ENCODE results near the gene DCAF11. TPM values are rescaled to one million over a fixed set of nuclear protein-coding genes. Genes with fewer than 3 reads are reported as not detected.

Gene DCAF11
- total RNA-seq, 1 experiment from 2014 or later = 68.2 TPM

DNA sequence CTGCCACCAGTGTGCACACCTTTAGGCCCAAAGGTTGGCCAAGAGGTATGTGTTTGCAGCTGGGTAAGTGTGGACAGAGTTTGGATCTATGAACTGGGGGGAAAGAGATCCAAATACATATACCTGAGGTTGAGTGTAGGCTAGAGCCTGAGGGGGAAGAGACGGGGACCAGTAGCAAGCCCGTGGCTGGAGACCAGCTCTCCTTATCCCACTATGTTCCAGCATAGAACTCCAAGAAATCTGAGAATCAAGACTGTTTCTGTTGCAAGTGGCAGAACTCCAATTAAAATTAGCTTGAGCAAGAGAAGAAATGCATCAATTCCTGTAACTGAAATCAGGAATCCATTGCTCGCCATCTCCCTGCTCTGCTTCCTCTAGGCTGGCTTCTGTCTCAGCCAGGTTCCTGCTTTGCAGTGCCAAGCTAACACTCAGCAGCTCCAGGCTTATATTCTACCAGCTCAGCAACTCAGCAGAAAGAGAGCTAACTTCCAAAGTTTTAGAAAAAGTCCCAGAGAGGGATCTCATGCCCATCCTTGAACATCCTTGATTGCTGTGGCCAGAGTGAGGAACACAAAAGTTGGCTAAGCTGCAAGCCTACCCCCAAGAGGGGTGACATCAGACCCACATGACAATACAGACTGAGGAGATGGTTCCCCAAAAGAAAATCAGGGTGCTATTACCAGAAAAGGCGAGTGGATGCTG lies 21.9 kb upstream of the DCAF11 start:
- DNase-seq = no peak
- no peak overlapping the region for H2AFZ ChIP-seq (ENCODE audit: low read length)
- peaks cover 9% of the 10 kb centered on the region for H3K4me1 ChIP-seq (ENCODE audit: insufficient read depth, low read length)
- CTCF ChIA-PET = interaction anchor here (0.8 to 1.0 kb wide), 2 partner anchors 16 to 34 kb away, joined by 4 to 5 read pairs; no protein-coding TSS in a partner anchor
- no peaks in the 10 kb centered on the region for H3F3A ChIP-seq (ENCODE audit: low read length, unreplicated experiment)
- no peak overlapping the region for H3K27ac ChIP-seq (ENCODE audit: low read length)
- H3K36me3 ChIP-seq (ENCODE audit: low read depth, low read length) = no peaks in the 10 kb centered on the region
- ATAC-seq = no peak
- TF ChIP-seq EZH2phosphoT487 (IDR thresholded peaks at IDR 0.05; ENCODE audit: borderline replicate concordance, low read length) (no peak), EZH2 (IDR thresholded peaks at IDR 0.05; ENCODE audit: low read length, unreplicated experiment) (no peak)
- TF ChIP-seq, protein P1, sequence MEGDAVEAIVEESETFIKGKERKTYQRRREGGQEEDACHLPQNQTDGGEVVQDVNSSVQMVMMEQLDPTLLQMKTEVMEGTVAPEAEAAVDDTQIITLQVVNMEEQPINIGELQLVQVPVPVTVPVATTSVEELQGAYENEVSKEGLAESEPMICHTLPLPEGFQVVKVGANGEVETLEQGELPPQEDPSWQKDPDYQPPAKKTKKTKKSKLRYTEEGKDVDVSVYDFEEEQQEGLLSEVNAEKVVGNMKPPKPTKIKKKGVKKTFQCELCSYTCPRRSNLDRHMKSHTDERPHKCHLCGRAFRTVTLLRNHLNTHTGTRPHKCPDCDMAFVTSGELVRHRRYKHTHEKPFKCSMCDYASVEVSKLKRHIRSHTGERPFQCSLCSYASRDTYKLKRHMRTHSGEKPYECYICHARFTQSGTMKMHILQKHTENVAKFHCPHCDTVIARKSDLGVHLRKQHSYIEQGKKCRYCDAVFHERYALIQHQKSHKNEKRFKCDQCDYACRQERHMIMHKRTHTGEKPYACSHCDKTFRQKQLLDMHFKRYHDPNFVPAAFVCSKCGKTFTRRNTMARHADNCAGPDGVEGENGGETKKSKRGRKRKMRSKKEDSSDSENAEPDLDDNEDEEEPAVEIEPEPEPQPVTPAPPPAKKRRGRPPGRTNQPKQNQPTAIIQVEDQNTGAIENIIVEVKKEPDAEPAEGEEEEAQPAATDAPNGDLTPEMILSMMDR (conservative IDR thresholded peaks at IDR 0.05; ENCODE audit: low read depth, low read length) = no peak
- no peaks in the 10 kb centered on the region for H3K27me3 ChIP-seq (ENCODE audit: low read length)
- H4K20me1 ChIP-seq (ENCODE audit: low read length) = no peaks in the 10 kb centered on the region
- BruUV-seq (replicated peaks) = no TSS peak
- POLR2A ChIA-PET (ENCODE audit: unreplicated experiment) = interaction anchor here (0.6 kb wide), 1 partner anchor 13 kb away, joined by 5 read pairs; no protein-coding TSS in a partner anchor
- no peaks in the 10 kb centered on the region for H3K9me2 ChIP-seq (replicated peaks; ENCODE audit: low read length)
- H3K4me2 ChIP-seq (ENCODE audit: low read length) = no peak overlapping the region
- peaks cover 8% of the 10 kb centered on the region; the same call in 1 of the 2 replicates for H3K79me2 ChIP-seq (ENCODE audit: low read length)
- no peak overlapping the region for H3K9ac ChIP-seq (ENCODE audit: low read length)
- H3K9me3 ChIP-seq (ENCODE audit: low read length) = no peaks in the 10 kb centered on the region
- no peak overlapping the region for H3K4me3 ChIP-seq (ENCODE audit: low read length)
- intact Hi-C loops (cut with micrococcal nuclease) = no loop called here

DNA sequence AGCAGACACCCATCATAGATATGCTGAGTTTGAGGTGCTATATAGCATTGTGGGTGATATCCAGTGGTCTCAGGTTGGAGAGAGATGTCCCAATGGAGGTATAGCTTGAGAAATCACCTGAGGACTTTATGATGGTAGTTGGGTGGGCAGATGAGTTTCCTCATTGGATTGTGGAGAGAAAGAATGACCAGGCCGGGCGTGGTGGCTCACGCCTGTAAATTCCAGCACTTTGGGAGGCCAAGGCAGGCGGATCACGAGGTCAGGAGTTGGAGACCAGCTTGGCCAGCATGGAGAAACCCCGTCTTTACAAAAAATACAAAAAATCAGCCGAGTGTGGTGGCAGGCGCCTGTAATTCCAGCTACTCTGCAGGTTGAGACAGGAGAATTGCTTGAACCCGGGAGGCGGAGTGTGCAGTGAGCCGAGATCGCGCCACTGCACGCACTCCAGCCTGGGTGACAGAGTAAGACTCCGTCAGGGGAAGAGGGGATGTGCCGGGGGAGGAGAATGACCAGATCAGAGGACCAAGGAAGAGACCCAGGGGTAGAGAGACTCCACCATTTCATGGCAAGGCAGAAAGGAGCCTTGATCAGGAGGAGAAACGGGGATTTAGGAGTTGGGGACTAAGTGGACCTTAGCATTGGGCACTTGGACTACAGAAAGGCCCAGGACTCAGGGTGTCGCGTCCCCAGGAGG lies 21.2 kb upstream of the DCAF11 start:
- no peaks in the 10 kb centered on the region for H3K9me2 ChIP-seq (replicated peaks; ENCODE audit: low read length)
- peak overlapping the region; percentile 93 for H3K4me2 ChIP-seq (ENCODE audit: low read length)
- DNase-seq = no peak
- CTCF ChIA-PET = interaction anchor here (0.6 to 1.2 kb wide), 7 partner anchors 15 to 250 kb away, joined by 3 to 15 read pairs (median 5); partner anchors contain the start of gene IRF9
- peak overlapping the region; percentile 97 for H2AFZ ChIP-seq (ENCODE audit: low read length)
- no peaks in the 10 kb centered on the region for H3F3A ChIP-seq (ENCODE audit: low read length, unreplicated experiment)
- TF ChIP-seq, protein P1 (conservative IDR thresholded peaks at IDR 0.05; ENCODE audit: low read depth, low read length) = no peak
- TF ChIP-seq EZH2phosphoT487 (IDR thresholded peaks at IDR 0.05; ENCODE audit: borderline replicate concordance, low read length) (no peak), EZH2 (IDR thresholded peaks at IDR 0.05; ENCODE audit: low read length, unreplicated experiment) (no peak)
- peak overlapping the region; percentile 83; the same call in 1 of the 2 replicates for H3K4me3 ChIP-seq (ENCODE audit: low read length)
- no peak overlapping the region for H3K27ac ChIP-seq (ENCODE audit: low read length)
- H3K4me1 ChIP-seq (ENCODE audit: insufficient read depth, low read length) = peaks cover 9% of the 10 kb centered on the region
- no peaks in the 10 kb centered on the region for H3K27me3 ChIP-seq (ENCODE audit: low read length)
- no peak for ATAC-seq
- no peaks in the 10 kb centered on the region for H4K20me1 ChIP-seq (ENCODE audit: low read length)
- H3K9ac ChIP-seq (ENCODE audit: low read length) = peak overlapping the region; percentile 79; the same call in 1 of the 2 replicates
- POLR2A ChIA-PET (ENCODE audit: unreplicated experiment) = interaction anchor here (0.6 to 1.1 kb wide), 5 partner anchors 35 to 525 kb away, joined by 4 to 26 read pairs (median 5); partner anchors contain the start of genes EMC9, IRF9 and RNF31
- intact Hi-C loops (cut with micrococcal nuclease) = no loop called here
- no peaks in the 10 kb centered on the region for H3K36me3 ChIP-seq (ENCODE audit: low read depth, low read length)
- TSS peak; percentile 88 for BruUV-seq (replicated peaks)
- H3K79me2 ChIP-seq (ENCODE audit: low read length) = peaks cover 8% of the 10 kb centered on the region; the same call in 1 of the 2 replicates
- no peaks in the 10 kb centered on the region for H3K9me3 ChIP-seq (ENCODE audit: low read length)
